Left colon (tissue), 2 donors: ENCODE measurements around the gene ANKS1A. TPM values are rescaled to one million over a fixed set of nuclear protein-coding genes. Genes with fewer than 3 reads are reported as not detected.
A peak's percentile ranks its signal among the peaks of the same experiment; 100 is the strongest.
"Not testable (repeated sequence)": the region's sequence is repeated elsewhere in the genome, so short reads cannot be mapped to it uniquely, and the experiment has no call there.

Source experiments
- ATAC-seq: fragments of 200-7000 bp; cut with Tn5 transposase; one replicate; pipeline ENCODE4 v1.9.1; 2020; ENCODE audit warnings: mild to moderate bottlenecking, moderate library complexity
- DNase-seq, 2 donors: peaks; one replicate each; pipeline ENCODE4 v3.0.0-alpha.2; 2020
- intact Hi-C, 2 donors: fragments of 100-400 bp; cut with DNase I in 1 of 2; cut with micrococcal nuclease in 1 of 2; formaldehyde crosslinking; loops; one replicate each; pipeline versions ENCODE4 v1.11.2 to v1.14.0; 2022; cut with DNase I, micrococcal nuclease
- total RNA-seq, 2 donors: library from RNA; stranded (reverse); fragmentation: NEBNext Ultra II Directional; extraction: Animal tissue kit (Norgen Biotek cat#: 25700); gene quantifications; one replicate each; pipeline ENCODE4 v1.2.1, GENCODE V29; 2021
- donor health status: DM: no; HTN: no; CAD: no.
- donor health status: DM: yes; HTN: yes; CAD: no.

Gene ANKS1A
- total RNA-seq, 2 donors from 2014 or later = 31.8 to 32.0 TPM

- ATAC-seq = no peak
- intact Hi-C loops = no loop called here
- DNase-seq = no peak
Observed at GRCh38 chr6:34877869-34878485, 11.1 kb upstream of the ANKS1A start.

GRCh38 chr6:34884073-34884472 lies 5.0 kb upstream of the ANKS1A start:
- intact Hi-C loops, DNase-seq: not testable (repeated sequence)

GRCh38 chr6:34884996-34885395 lies 4.1 kb upstream of the ANKS1A start:
- no peak for ATAC-seq
- DNase-seq = no peak
- intact Hi-C loops = no loop called here

More at GRCh38 chr6:34884073-34884472, 5.0 kb upstream of the ANKS1A start:
- ATAC-seq = not testable (repeated sequence)

GRCh38 chr6:34885837-34886236 lies 3.2 kb upstream of the ANKS1A start:
- DNase-seq, ATAC-seq, intact Hi-C loops: not testable (repeated sequence)

DNA sequence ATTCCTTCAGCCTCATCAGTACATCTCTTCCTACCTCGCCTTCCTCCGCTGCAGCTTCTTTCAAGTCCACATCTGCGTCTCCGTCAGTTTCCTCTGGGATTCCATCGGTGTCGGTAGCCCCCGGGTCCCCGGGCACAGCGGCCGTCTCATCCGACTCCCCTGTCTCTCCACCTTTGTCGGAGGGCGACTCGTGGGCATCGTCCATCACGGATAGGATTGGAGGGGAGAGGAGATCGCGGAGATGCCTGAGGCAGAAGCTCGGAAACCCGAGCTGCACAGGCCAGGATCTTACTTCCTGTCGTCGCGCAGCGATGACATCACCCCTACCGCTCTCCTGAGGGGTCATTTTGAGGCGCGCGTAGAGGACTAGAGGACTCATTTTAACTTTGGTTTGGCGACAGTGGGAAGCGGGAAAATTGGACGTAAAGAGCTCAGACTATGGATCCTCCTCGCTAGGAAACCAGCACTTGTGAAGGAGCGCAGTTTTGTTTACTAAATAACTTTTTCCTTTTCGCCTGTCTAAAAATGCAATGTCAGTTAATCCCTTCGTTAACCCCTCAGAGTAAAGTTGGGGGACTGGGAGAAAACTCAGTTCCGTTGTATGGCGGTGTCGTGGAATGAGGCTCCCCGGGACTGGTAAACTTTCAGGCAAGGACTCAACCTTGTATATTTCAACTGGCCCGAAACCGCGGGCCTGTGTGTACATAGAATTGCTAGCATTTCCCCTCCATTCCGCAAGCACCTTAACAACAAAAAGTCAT lies 1.1 kb upstream of the ANKS1A start, which contains the start of gene TAF11:
TAF11 (minus strand) TSS at position 290 of the 761 bp plus-strand sequence; CDS start at position 205, 85 bp downstream.
- DNase-seq = peak; percentile 93 to 97
- ATAC-seq = peak; percentile 83
- intact Hi-C loops = no loop called here

DNA sequence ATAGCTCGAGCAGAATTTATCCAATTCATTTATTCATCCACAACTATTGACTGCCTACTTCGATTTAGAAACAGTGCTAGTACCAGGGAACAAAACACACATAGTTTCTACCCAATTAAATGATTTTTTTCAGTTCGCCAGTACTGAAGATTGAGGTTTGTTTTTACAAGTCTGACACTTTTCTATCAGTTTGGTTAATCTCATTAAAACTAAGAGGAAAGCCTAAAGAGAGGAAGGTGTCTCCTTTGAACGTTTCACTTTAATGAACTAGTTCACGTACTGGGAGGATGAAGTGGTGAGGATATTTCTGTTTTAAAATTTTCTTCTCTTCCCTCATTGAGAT lies 570 bp upstream of the ANKS1A start:
- intact Hi-C loops = no loop called here
- DNase-seq (no peak), ATAC-seq (no peak)

DNA sequence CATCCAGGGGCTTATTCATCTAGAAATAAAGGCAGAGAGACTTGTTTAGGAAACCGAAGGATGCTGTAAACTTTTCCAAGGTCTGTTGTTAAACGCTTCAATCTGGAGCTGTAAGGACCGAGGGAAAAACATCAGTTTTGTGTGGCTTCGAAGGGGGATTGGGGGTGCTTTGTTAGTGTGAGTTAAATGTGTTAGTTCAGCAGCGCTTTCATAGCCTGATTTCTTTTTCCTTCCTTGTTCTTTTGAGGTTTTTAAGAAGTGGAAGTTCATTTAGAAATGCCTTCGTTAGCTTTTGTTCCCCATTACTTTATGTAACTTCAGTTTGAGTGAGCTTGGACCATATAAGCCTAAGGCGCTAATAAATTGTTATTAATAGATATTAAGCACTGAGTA lies 1.5 kb downstream of the ANKS1A start:
- ATAC-seq (no peak), DNase-seq (no peak)
- intact Hi-C loops = no loop called here

GRCh38 chr6:34891296-34891695 lies 2.2 kb downstream of the ANKS1A start:
- intact Hi-C loops = no loop called here
- ATAC-seq (no peak), DNase-seq (no peak)

- DNase-seq (no peak), ATAC-seq (no peak)
- intact Hi-C loops = no loop called here
Observed at GRCh38 chr6:34894693-34895092, 5.6 kb downstream of the ANKS1A start.

DNA sequence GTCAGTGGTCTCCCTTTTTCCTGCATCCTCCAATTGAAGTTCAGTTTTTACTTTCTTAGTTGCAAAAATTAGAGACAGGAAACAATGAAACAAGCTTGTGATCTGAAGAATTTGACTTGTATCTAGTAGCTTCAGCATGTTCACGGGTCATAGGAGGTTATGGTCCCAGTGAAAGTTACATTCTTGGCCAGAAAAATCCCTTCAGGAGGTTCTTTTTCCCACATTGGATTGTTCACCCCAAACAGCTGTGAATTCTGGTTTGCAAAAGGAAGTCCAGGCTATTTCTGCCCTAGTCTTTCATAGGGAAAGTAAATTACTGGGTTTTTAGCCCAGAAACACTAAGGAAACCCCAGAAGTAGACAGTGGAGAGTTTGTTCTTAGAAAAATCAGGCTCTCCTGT lies 8.1 kb downstream of the ANKS1A start:
- ATAC-seq (no peak), DNase-seq (no peak)
- intact Hi-C loops = no loop called here

DNA sequence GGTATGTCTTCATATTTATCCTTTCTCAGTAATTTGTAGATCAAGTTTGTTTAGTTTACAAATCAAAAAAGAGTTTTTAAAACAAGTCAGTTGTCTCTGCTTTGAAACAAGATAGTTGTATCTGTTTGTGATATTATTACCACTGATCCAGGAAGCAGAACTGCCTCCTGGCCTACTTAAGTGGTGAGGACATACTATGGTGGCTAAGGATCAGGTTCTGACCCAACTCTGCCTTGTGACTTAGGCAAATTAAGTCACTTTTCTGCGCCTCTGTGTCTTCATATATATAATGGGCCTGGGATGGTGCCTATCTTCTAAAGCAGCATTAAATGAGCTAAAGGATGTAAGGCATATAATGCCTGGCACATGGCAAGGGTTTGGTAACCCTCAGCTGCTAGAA lies 8.7 kb downstream of the ANKS1A start:
- DNase-seq = no peak
- no peak for ATAC-seq
- intact Hi-C loops = no loop called here

GRCh38 chr6:34899748-34900147 lies 10.7 kb downstream of the ANKS1A start:
- DNase-seq, ATAC-seq, intact Hi-C loops: not testable (repeated sequence)

DNA sequence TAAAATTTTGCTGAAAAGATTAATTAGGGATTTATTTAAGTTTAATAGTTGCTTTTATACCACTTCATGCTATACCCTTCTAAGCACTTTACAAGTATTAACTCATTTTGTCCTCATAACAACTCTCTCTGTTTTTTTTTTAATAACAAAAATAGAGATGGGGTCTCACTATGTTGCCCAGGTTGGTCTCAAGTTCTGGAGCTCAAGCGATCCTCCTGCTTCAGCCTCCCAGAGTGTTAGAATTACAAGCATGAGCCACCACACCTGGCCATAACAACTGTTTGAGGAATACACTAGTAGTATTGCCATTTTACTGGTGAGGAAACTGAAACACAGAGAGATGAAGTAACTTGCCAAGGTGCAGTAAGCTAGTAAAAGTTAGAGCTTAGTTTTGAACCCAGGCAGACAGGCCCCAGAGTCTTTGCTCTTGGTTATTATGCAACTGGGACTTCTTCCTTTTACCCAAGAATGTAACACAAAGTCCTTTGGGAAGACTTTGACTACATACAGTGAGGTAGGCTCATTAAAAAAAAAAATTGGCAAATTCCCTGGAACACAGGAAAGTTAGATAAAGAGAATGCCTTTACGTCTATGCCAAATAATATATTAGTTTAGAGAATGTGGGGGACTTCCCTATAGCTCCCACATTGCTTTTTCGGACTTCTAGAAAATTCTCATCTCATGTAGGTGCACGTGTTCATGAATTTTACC lies 11.4 kb downstream of the ANKS1A start:
- intact Hi-C loops = no loop called here
- DNase-seq (no peak), ATAC-seq (no peak)

GRCh38 chr6:34901930-34902329 lies 12.9 kb downstream of the ANKS1A start:
- no peak for DNase-seq
- ATAC-seq = no peak
- intact Hi-C loops = no loop called here

DNA sequence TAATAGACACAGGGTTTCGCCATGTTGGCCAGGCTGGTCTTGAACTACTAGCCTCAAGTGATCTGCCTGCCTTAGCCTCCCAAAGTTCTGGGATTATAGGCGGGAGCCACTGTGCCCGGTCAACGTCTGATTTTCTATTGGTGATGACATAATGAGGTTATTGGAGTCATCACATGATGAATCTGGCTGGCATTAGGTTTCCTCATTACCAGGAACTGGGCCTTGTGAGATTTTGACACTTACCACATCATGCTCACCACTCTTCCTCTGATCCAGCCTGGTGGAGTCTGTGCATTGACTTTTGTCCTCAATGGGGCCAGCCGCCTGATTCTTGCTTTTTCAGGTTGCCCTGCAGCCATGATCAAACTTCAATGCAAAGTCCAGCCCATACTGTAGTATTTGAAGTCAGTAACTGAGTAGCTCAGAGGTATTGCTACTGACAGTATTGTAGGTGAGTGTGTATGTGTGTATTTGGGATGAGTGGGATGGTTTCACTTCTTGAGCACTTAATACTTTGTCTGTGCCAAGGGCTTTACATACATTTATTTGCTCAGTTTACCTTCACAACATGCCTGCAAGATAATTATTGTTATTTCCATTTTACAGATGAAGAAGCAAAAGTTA lies 16.0 kb downstream of the ANKS1A start:
- intact Hi-C loops = no loop called here
- ATAC-seq (peak; percentile 42), DNase-seq (no peak)

- no peak for DNase-seq
- intact Hi-C loops = no loop called here
- no peak for ATAC-seq
Observed at GRCh38 chr6:34906826-34907225, 17.8 kb downstream of the ANKS1A start.

DNA sequence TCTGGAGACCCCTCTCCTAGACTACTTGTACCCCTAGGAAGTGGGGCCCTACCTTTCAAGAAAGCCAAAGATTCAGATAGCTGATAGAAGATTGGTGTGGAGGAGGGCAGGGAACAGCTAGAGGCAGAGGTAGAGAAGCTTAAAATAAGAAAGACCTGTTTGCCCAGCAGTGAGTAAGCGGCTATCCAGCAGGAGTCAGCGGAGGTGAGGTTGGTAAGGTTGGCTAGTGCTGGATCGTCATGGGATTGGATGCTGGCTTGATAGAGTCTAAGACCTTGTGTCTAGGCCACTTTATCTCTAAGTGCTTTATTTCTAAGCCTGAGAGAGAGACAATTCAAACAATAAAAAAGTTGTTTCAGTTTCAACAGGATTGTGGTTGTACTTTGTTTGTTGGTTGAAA lies 19.1 kb downstream of the ANKS1A start:
- no peak for DNase-seq
- ATAC-seq = no peak
- intact Hi-C loops = no loop called here

- intact Hi-C loops = no loop called here
- DNase-seq (no peak), ATAC-seq (no peak)
Observed at GRCh38 chr6:34909320-34909883, 20.3 kb downstream of the ANKS1A start.

GRCh38 chr6:34911822-34912221 lies 22.8 kb downstream of the ANKS1A start:
- no peak for ATAC-seq
- no peak for DNase-seq
- intact Hi-C loops = no loop called here
